Stromal cell of bone marrow (primary cell): ENCODE measurements around the gene PRAMEF13.
"Not testable (repeated sequence)": the region's sequence is repeated elsewhere in the genome, so short reads cannot be mapped to it uniquely, and the experiment has no call there.

Source experiments
- DNase-seq: peaks from one replicate; pipeline ENCODE4 v3.0.0-alpha.2; 2012; ENCODE audit warnings: low read depth

The PRAMEF13 gene

DNA sequence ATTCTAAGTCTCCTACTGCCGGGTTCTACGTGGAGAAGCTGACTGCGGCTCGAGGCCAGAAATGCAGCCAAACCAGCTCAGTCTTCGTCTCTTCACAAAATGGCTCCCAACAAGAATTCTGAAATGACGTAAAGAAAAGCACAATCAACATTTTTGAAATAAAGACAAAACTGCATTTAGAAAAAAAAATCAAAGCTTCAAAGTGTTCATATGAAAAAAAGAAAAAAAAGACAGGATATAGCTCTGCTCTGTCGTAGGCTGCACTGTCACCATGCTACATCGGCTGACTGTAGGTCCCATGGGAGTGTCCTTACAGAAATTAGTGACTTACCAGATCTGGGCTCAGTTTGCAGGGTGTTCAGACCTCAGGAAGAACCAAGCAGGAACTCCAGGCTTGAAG is 35.7 kb downstream of the PRAMEF13 start, which contains the start of gene HNRNPCL4:
HNRNPCL4 (minus strand) TSS at position 101 of the 400 bp plus-strand sequence. CDS start 164 bp downstream, outside the sequence.
- DNase-seq, result not testable (repeated sequence)

- DNase-seq, result not testable (repeated sequence)
These were observed 45.3 kb downstream of the PRAMEF13 start, which contains the start of gene PRAMEF26 for GRCh38 chr1:13155909-13156308. TSS of gene PRAMEF26 (minus strand) at chr1:13156009. CDS start at chr1:13153095, 2,914 bp downstream.
